ENCODE results near the gene RPL31.
A peak's percentile ranks its signal among the peaks of the same experiment; 100 is the strongest.

RPL31 gene

GRCh38 chr2:100978582-100979191 is 23.4 kb upstream of the RPL31 start:
- peak; percentile 61 for DNase-seq (ENCODE audit: low read depth, low spot score)
- no peak for TF ChIP-seq CTCF (IDR thresholded peaks at IDR 0.05; ENCODE audit: low read depth, low read length)

DNA sequence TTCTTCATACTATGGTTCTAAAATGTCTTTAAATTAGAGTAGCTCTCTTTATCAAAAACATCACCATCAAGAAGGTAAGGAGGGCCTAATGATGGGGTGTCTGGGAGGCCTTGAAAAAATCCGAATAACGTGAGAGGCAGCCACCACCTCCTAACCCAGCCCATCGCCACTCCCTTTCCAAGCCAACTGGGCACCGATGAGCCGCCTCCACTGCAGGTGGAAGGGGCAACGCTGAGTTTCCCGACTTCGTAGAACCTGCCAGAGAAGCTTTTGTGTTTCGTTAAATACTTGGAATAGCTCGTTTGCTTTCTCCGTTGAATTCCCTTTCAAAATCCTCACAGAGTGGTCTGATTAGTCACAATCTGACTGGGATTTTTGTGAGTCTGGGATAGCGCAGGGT is 22.0 kb upstream of the RPL31 start:
- in situ Hi-C loops (cut with HindIII; ENCODE audit: low sequenced_read_pairs): no loop called here
- H3K4me3 ChIP-seq (ENCODE audit: low read depth, low read length): no peak overlapping the region
- no peak for DNase-seq (ENCODE audit: low read depth, low spot score)
- TF ChIP-seq CTCF (IDR thresholded peaks at IDR 0.05; ENCODE audit: low read depth, low read length): no peak

More at GRCh38 chr2:100978582-100979191, 23.4 kb upstream of the RPL31 start:
- no peak overlapping the region for H3K4me3 ChIP-seq (ENCODE audit: low read depth, low read length)
- in situ Hi-C loops (cut with HindIII; ENCODE audit: low sequenced_read_pairs): no loop called here

- in situ Hi-C loops (cut with HindIII; ENCODE audit: low sequenced_read_pairs): no loop called here
- no peak for DNase-seq (ENCODE audit: low read depth, low spot score)
- H3K4me3 ChIP-seq (ENCODE audit: low read depth, low read length): no peak overlapping the region
- no peak for TF ChIP-seq CTCF (IDR thresholded peaks at IDR 0.05; ENCODE audit: low read depth, low read length)
These were observed 21.1 kb upstream of the RPL31 start for GRCh38 chr2:100981011-100981410.

DNA sequence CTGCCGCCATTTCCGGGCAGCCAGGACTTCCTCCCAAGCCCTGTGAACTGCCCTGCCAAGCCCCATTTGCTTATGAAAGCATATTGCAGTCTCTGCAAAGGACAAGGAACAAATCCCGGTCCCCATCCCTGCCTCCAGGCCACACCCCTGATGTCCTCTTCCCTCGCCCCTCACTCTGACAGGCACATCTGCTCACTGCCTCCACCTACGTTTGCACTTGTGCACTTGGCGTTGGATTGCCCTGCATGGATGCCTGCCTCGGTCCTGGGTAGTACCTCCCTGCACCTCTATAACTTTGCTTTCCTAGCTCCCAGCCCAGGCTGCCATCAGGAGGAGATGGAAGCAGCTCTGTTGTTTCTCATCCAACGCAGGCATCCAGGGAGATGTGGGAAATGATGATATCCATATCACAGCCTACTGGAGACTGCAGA is 19.6 kb upstream of the RPL31 start:
- TF ChIP-seq CTCF (IDR thresholded peaks at IDR 0.05; ENCODE audit: low read depth, low read length): no peak
- no peak for DNase-seq (ENCODE audit: low read depth, low spot score)
- in situ Hi-C loops (cut with HindIII; ENCODE audit: low sequenced_read_pairs): no loop called here
- H3K4me3 ChIP-seq (ENCODE audit: low read depth, low read length): no peak overlapping the region

DNA sequence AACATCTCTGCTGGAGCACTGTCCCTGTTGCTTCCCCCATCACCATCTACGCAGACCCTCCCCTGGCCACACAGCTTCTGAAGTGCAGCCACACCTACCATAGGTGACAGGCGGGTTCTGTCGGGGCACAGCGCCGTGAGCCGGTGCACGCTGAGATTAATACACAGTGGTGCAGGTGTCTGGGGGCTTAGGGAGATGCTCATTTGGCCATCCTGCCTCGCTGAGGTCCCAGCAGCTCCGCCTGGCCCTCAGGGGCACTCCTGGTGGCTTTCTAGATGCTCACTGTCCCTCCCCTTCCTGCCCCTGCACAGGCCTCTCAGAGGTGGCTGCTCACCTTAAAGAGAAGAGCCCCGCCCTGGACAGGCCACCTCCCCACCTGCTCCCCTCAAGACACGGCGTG is 18.9 kb upstream of the RPL31 start:
- no peak for TF ChIP-seq CTCF (IDR thresholded peaks at IDR 0.05; ENCODE audit: low read depth, low read length)
- DNase-seq (ENCODE audit: low read depth, low spot score): no peak
- in situ Hi-C loops (cut with HindIII; ENCODE audit: low sequenced_read_pairs): no loop called here
- H3K4me3 ChIP-seq (ENCODE audit: low read depth, low read length): no peak overlapping the region

GRCh38 chr2:100983684-100984310 is 18.3 kb upstream of the RPL31 start:
- no peak overlapping the region for H3K4me3 ChIP-seq (ENCODE audit: low read depth, low read length)
- DNase-seq (ENCODE audit: low read depth, low spot score): no peak
- TF ChIP-seq CTCF (IDR thresholded peaks at IDR 0.05; ENCODE audit: low read depth, low read length): no peak
- in situ Hi-C loops (cut with HindIII; ENCODE audit: low sequenced_read_pairs): no loop called here

All from astrocyte of the spinal cord (primary cell).